GM18502 (cell line): ENCODE measurements around the gene NPFF.
"Not testable (repeated sequence)": the region's sequence is repeated elsewhere in the genome, so short reads cannot be mapped to it uniquely, and the experiment has no call there.

ENCODE experiments used
- ATAC-seq: cut with Tn5 transposase; IDR thresholded peaks from one replicate; pipeline ENCODE4 v1.9.1; 2021; ENCODE audit warnings: mild to moderate bottlenecking; ENCODE audit not compliant: unreplicated experiment, poor library complexity

Gene NPFF

DNA sequence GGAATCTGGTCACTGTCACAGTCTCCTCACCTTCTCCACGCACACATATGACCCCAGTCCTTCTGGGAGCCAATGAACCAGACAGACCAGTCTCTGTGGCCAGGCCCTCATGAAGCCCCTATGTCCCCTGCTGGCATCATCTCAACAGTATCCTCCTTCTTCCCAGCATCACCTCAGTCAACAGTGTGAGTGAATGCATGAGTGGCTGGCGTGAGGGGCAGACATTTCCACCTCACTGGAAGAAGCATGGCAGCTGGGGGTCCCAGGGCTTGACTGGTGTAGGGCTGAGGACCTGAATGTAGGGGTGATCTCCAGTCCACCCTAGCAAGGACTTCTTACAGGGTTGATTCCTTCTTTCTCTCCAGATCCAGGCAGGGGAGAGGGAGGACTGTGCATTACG, 9.8 kb downstream of the NPFF start:
- no peak for ATAC-seq

- no peak for ATAC-seq
Measured at GRCh38 chr12:53496752-53497032, 10.6 kb downstream of the NPFF start.

- ATAC-seq: no peak
Measured at GRCh38 chr12:53495903-53496751, 11.2 kb downstream of the NPFF start.

GRCh38 chr12:53493610-53494391, 13.5 kb downstream of the NPFF start:
- no peak for ATAC-seq

DNA sequence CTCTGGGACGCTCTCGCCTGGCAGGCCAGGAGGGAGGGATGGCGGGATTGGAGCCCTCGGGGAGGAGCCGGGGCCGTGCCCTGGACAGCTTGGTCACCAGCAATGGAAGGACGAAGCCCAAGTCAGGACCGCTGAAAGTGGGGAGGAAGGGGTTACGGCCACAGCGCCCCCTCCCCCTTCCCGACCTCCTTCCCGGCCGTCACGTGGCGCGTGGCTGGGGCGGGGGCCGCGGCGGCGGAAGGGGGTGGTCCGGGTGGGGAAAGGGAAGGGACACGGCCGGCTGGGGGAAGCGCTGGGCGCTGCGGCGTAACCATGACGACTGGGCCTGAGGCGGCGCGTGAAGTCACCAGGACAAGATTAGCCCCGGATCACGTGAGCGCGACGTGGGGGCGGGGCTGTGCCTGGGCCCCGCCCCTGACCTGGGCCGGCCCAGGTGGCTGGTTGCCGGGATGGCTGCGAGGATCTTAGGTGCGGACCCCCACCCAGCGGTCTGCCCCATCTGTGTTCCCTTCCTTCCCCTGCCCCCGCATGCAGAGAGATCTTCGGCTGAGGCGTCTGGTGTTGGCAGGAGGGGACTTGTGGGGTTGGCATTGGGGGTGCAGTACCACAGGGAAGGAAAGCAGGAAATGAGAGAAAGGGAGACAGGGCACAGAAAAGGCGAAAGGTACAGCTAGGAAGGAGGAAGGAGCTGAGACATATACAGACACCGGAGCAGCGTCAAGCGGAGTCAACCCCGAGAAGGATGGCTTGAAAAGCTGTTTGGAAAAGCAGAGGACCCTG, 14.3 kb downstream of the NPFF start:
- ATAC-seq: peak; percentile 97

GRCh38 chr12:53492188-53492587, 15.1 kb downstream of the NPFF start:
- no peak for ATAC-seq

DNA sequence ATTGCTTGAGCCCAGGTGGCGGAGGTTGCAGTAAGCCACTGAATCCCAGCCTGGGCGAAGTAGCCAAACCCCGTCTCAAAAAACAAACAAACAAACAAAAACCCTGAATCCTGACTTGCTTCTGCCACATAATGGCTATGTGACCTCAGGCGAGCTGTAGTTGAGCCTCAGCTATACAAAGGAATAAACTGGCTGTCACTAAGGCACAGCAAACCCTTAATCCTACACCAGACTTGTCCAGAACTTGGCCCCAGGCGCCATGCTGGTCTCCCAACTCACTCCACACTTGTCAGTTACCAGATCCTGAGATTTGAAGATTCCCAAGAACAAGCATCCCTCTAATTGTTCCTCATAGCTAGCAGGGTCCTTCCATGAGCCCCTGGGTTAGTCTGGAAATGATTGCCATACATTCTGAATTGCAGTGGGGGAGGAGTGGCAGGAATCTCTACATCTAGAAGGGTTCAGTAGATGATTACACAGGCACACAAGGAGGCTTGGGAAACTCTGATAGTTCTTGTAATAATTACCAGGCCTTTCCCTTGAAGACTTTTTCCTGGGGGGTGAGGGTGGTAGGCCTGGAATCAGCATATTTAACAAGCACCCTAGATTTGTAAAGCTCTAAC, 17.9 kb downstream of the NPFF start:
- ATAC-seq: no peak

- no peak for ATAC-seq
Measured at GRCh38 chr12:53486736-53487487, 20.4 kb downstream of the NPFF start.

- no peak for ATAC-seq
Measured at GRCh38 chr12:53485955-53486735, 21.1 kb downstream of the NPFF start.

DNA sequence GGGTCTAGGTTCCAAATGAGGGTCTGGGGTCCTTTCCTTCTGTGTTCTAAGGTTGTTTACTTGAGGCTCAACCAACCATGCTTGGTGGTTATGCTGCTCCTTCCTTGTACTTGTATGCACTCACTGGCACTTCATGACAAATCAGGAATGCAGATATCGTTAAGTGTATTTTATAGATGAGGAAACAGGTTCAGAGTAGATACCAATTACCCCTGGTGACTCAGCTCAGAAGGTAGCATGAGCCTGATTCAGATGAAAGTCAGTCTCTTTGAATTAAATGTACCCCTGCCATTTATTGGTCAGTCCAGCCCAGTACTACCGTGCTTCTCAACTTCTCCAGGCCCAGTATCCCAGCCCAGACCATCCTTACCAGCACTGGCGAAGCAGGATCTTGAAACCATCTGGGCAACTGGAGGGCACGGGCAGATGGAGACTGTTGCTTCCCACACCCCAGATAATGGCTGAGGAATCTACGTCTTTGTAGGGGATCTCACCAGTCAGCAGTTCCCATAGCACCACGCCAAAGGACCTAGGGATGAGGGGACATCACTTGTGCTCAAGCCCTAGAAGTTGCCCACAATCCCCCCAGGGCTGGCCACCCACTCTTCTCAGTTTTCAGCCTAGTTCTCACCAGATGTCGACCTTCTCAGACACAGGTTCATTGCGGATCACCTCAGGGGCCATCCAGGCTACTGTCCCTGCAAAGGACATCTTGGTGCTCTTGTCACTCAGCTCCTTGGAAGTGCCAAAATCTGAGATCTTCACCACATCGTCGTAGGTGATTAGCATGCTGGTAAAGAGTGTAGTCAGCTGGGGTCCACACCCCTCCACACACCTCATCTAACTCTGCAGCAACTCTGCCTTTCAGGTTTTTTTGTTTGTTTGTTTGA, 22.4 kb downstream of the NPFF start:
- ATAC-seq: no peak

DNA sequence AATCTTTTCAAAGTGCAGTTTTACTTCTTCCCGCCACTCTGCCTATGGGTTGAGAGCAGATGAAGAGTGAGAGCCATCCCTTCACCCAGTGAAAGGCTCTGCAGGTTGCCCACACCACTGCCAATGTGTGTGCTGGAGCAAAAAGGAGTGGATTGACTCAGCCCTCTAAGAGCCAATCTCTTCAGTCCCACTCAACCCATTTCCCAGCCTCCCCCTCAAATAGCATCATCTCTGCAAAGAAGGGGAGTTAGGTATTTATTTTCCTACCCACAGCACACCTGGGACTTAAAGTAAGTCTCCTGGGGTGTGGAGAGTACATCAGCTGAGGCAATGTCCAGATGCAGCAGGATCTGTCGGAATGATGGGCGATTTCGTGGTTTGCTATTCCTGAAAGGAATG, 23.3 kb downstream of the NPFF start:
- ATAC-seq: no peak

DNA sequence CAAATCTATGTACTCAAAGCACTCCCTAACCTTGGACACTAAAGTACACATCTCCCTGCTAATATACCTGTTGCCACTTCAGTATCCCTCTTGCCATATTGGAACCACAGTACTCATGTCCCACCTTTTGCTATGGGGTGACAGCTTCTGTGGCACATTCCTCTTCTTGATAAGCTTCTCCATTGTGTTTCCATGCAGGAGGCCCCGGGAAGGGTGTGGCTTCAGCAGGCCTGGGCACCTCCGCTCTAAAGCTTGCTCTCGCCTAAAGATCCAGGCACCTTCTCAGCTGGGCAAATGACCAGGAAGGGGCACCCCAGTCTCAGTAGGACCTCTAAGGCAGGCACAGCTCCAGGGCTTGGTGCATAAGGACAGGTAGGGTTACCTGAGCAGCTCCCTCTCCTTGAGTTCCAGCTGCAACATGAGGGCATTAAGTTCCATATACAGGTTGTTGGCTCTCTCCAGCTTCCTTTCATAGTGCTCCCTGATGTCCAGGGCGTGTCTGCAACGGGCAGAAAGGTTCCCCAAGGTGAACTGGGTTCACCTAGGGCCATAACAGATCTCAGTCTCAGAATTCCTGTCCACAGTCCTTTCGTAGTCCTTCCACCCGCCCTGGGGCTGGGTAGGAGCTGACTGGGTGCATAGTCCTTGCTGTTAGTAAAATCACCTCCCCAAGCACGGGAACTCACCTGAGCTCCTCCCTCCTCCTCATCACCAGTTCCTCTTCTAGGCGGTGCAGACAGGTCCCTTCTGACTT, 23.9 kb downstream of the NPFF start:
- ATAC-seq: no peak

DNA sequence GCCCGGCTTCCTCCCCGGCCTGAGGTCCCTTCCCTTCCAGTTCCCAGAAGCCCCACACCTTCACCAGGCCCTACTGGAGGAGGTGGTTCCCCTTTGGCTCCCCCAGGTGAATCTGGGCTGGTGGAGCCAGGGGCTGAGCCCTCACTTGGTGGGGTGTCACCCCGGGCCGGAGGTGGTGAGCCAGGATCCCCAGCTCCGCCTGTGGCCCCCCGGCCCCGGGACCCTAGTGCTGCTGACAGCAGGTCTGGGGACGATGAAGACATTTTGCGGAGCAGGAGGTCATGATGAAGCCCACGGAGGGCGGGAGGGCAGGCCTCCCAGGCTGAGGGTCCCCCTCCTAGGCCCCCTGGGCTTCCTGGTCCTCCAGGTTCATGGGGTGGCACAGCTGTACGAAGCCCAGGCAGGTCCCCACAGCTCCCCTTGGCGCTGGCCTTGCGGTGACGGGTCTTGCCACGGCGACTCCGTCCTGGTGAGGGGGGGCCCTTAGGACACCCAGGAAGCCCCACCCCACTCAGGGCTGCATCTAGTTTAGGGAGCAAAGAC, 24.6 kb downstream of the NPFF start:
- no peak for ATAC-seq

DNA sequence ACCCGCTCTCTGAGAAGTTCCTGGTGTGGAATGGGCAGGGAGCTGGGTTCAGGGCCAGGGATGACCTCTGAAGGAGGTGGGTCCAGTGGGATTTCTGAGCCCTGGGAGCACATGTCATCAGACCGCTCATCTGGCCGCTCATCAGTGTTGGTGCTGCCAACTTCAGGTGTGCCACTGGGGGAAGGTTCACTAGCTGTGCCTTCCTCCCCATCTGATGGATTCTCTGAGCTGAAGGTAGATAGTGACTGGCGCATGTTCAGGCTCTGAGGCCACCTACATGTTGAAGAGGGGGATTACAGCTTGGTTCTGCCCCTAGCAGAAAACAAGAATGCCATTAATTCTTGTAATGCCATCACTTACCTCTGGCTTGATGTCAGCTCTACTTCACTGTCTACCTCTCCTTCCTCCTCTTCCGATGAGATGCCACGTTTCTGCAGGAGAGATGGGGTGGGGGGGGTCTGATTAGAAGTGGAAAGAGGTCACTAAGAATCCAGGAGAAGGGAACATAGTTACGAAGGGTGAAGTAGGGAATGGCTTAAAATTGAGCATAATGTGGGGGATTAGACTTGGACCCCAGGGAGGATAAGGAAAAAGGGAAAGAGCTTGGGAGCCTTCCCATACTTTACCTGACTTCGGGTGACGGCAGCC, 25.2 kb downstream of the NPFF start:
- ATAC-seq: no peak

- ATAC-seq: not testable (repeated sequence)
Measured at GRCh38 chr12:53481458-53481857, 25.8 kb downstream of the NPFF start.

- no peak for ATAC-seq
Measured at GRCh38 chr12:53480491-53481442, 26.5 kb downstream of the NPFF start.
